ENCODE measurements around the gene TNFRSF1A. TPM values are rescaled to one million over a fixed set of nuclear protein-coding genes. Genes with fewer than 3 reads are reported as not detected.

Gene TNFRSF1A
- total RNA-seq, 1 experiment from 2014 or later: 95.1 TPM

DNA sequence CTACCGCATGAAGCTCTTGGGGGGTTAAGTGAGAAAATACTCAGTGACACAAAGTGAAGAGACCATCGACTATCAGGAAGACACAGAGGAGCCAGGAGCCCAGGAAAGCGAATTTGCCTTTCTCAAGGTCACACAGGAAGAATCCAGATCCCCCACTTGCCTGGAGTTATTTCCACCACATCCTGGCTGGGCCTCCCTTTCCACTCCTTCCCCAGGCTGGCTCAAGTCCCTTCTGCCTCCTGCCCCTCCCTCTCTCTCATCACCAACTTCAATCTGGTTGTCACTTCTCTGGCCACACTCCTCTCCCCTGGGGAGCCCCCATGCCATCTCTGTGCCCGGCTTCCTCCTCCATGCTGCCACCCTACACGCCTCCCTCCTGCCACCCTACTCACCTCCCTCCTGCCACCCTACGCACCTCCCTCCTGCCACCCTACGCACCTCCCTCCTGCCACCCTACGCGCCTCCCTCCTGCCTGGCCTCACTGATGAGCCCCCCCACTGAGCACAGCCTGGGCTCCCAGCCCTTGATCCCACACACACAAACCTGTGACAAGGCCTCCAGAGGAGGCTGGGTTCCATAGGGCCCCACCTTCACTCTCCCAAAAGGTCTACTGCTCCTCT is 27.1 kb upstream of the TNFRSF1A start:
- H3K4me3 ChIP-seq (ENCODE audit: low read length): no peak overlapping the region
- peaks cover 65% of the 10 kb centered on the region for H3K4me1 ChIP-seq (ENCODE audit: insufficient read depth, low read length)
- no peaks in the 10 kb centered on the region for H3K9me3 ChIP-seq (ENCODE audit: low read length)
- intact Hi-C loops (cut with micrococcal nuclease): no loop called here
- CTCF ChIA-PET: no interaction called here
- H3F3A ChIP-seq (ENCODE audit: low read length, unreplicated experiment): peaks cover 5% of the 10 kb centered on the region
- peak overlapping the region; percentile 43 for H3K27ac ChIP-seq (ENCODE audit: low read length)
- POLR2A ChIA-PET (ENCODE audit: unreplicated experiment): interaction anchor here (0.6 kb wide), 1 partner anchor 74 kb away, joined by 3 read pairs; no protein-coding TSS in a partner anchor
- no TSS peak for BruUV-seq (replicated peaks)
- DNase-seq (no peak), ATAC-seq (no peak)
- H4K20me1 ChIP-seq (ENCODE audit: low read length): no peaks in the 10 kb centered on the region
- 0 out of 2 replicates have a peak, but pooled peaks cover 5% of the 10 kb centered on the region for H3K79me2 ChIP-seq (ENCODE audit: low read length)
- H2AFZ ChIP-seq (ENCODE audit: low read length): no peak overlapping the region
- H3K9me2 ChIP-seq (replicated peaks; ENCODE audit: low read length): no peaks in the 10 kb centered on the region
- no peaks in the 10 kb centered on the region for H3K36me3 ChIP-seq (ENCODE audit: low read depth, low read length)
- no peaks in the 10 kb centered on the region for H3K27me3 ChIP-seq (ENCODE audit: low read length)
- H3K4me2 ChIP-seq (ENCODE audit: low read length): 0 out of 2 replicates have a peak overlapping the region, but pooled peaks have one; percentile 21
- TF ChIP-seq, protein P1, sequence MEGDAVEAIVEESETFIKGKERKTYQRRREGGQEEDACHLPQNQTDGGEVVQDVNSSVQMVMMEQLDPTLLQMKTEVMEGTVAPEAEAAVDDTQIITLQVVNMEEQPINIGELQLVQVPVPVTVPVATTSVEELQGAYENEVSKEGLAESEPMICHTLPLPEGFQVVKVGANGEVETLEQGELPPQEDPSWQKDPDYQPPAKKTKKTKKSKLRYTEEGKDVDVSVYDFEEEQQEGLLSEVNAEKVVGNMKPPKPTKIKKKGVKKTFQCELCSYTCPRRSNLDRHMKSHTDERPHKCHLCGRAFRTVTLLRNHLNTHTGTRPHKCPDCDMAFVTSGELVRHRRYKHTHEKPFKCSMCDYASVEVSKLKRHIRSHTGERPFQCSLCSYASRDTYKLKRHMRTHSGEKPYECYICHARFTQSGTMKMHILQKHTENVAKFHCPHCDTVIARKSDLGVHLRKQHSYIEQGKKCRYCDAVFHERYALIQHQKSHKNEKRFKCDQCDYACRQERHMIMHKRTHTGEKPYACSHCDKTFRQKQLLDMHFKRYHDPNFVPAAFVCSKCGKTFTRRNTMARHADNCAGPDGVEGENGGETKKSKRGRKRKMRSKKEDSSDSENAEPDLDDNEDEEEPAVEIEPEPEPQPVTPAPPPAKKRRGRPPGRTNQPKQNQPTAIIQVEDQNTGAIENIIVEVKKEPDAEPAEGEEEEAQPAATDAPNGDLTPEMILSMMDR (conservative IDR thresholded peaks at IDR 0.05; ENCODE audit: low read depth, low read length): no peak
- TF ChIP-seq EZH2 (IDR thresholded peaks at IDR 0.05; ENCODE audit: low read length, unreplicated experiment) (no peak), EZH2phosphoT487 (IDR thresholded peaks at IDR 0.05; ENCODE audit: borderline replicate concordance, low read length) (no peak)
- H3K9ac ChIP-seq (ENCODE audit: low read length): no peak overlapping the region

DNA sequence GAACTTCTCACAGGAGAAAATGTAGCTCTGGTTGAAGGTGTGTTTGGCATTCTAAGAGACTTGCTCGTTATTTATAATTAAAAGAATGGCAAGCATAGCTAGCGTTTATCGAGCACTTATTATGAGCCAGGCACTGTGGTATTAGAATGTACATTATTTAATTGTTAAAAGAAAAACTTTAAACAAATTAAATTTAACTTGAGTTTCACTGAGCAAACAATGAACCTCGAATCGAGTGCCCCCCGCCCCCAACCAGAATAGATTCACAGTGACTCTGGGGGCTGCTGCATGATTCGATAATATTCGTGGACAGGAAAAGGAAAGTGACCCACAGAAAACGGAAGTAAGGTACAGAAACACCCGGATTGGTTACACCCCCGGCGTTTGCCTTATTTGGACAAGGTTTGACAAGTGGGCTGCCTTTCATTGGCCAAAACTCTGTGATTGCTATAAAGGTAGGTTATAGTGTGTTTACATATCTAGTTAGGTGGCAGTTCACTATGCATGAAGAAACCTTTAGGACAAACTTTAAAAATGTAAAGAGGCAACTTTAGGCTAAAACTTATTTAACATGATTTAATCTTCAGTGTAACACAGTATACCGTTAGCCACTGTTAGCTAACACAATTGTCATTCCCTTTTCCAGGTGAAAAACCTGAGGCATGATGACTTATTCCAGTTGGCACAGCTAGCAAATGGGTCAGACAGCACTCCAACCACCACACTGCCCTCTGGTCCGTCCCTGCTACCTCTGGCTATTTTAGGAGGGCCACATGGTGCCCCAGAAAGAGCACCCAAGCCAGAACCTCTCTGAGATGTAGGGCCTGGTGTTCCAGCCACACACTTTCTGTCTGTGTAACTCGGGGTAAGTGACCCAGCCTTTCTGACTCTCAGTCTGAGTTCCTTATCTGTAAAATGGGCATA is 26.4 kb upstream of the TNFRSF1A start:
- peak overlapping the region; percentile 43 for H3K27ac ChIP-seq (ENCODE audit: low read length)
- no peaks in the 10 kb centered on the region for H4K20me1 ChIP-seq (ENCODE audit: low read length)
- no peak overlapping the region for H2AFZ ChIP-seq (ENCODE audit: low read length)
- intact Hi-C loops (cut with micrococcal nuclease): no loop called here
- H3K9ac ChIP-seq (ENCODE audit: low read length): no peak overlapping the region
- H3K9me2 ChIP-seq (replicated peaks; ENCODE audit: low read length): no peaks in the 10 kb centered on the region
- no peaks in the 10 kb centered on the region for H3K36me3 ChIP-seq (ENCODE audit: low read depth, low read length)
- BruUV-seq (replicated peaks): no TSS peak
- POLR2A ChIA-PET (ENCODE audit: unreplicated experiment): interaction anchor here (0.6 kb wide), 2 partner anchors 74 to 376 kb away, joined by 3 read pairs; no protein-coding TSS in a partner anchor
- H3K79me2 ChIP-seq (ENCODE audit: low read length): peaks cover 10% of the 10 kb centered on the region; the same call in 1 of the 2 replicates
- H3F3A ChIP-seq (ENCODE audit: low read length, unreplicated experiment): peaks cover 4% of the 10 kb centered on the region
- H3K27me3 ChIP-seq (ENCODE audit: low read length): no peaks in the 10 kb centered on the region
- ATAC-seq: no peak
- H3K4me2 ChIP-seq (ENCODE audit: low read length): 0 out of 2 replicates have a peak overlapping the region, but pooled peaks have one; percentile 21
- no peak overlapping the region for H3K4me3 ChIP-seq (ENCODE audit: low read length)
- DNase-seq: peak; percentile 54
- peaks cover 63% of the 10 kb centered on the region for H3K4me1 ChIP-seq (ENCODE audit: insufficient read depth, low read length)
- TF ChIP-seq EZH2phosphoT487 (IDR thresholded peaks at IDR 0.05; ENCODE audit: borderline replicate concordance, low read length): no peak
- TF ChIP-seq EZH2 (IDR thresholded peaks at IDR 0.05; ENCODE audit: low read length, unreplicated experiment): no peak
- TF ChIP-seq, protein P1 (conservative IDR thresholded peaks at IDR 0.05; ENCODE audit: low read depth, low read length): no peak; the same call in 1 of the 2 replicates
- no peaks in the 10 kb centered on the region for H3K9me3 ChIP-seq (ENCODE audit: low read length)
- CTCF ChIA-PET: no interaction called here
